H1 (cell line): ENCODE data around the gene ADGRV1. TPM values are rescaled to one million over a fixed set of nuclear protein-coding genes. Genes with fewer than 3 reads are reported as not detected.

ENCODE experiments used
- CTCF ChIA-PET: fragments of 300-600 bp; sonication (Branson Sonifier 250); formaldehyde crosslinking; loops from one replicate; lab custom pipeline; 2021; ENCODE audit not compliant: partially characterized antibody; lab: Charles Lee
- POLR2A ChIA-PET: fragments of 300-600 bp; sonication (Branson Sonifier 250); formaldehyde crosslinking; loops from one replicate; lab custom pipeline; 2021; ENCODE audit warnings: inconsistent platforms; ENCODE audit not compliant: partially characterized antibody; lab: Charles Lee
- DNase-seq, 2 experiments: peaks; one replicate each; pipeline versions ENCODE4 v3.0.0 to v3.0.0-alpha.2; 2010 to 2022; ENCODE audit warnings: low spot score in 2 of 2, low read depth in 1 of 2, mixed read lengths in 1 of 2
- FAIRE-seq: peaks from 2 replicates; lab custom pipeline; 2011; peaks lifted over from hg19 to GRCh38; lab: Jason Lieb, UNC
- H2AFZ ChIP-seq: 2 replicates; pipeline ENCODE4 v1.8.1; 2012; ENCODE audit warnings: low read length, inconsistent platforms
- H2AK5ac ChIP-seq: 2 replicates; pipeline ENCODE4 v1.6.1; 2013; ENCODE audit warnings: low read depth, low read length
- H2BK120ac ChIP-seq: replicated peaks from 2 replicates; pipeline ENCODE3; 2013; ENCODE audit warnings: low read depth, low read length, inconsistent platforms
- H2BK12ac ChIP-seq: 2 replicates; pipeline ENCODE4 v1.6.1; 2013; ENCODE audit warnings: low read depth, low read length
- H2BK15ac ChIP-seq: 2 replicates; pipeline ENCODE4 v1.6.1; 2013; ENCODE audit warnings: low read length
- H2BK20ac ChIP-seq: 2 replicates; pipeline ENCODE4 v1.6.1; 2013; ENCODE audit warnings: low read length
- H2BK5ac ChIP-seq: 2 replicates; pipeline ENCODE4 v1.6.1; 2013; ENCODE audit warnings: low read depth, low read length
- H3K14ac ChIP-seq: 2 replicates; pipeline ENCODE4 v1.6.1; 2013; ENCODE audit warnings: inconsistent platforms; ENCODE audit not compliant: insufficient read length
- H3K18ac ChIP-seq: 2 replicates; pipeline ENCODE4 v1.6.1; 2013; ENCODE audit warnings: low read length; ENCODE audit errors: extremely low read depth
- H3K23ac ChIP-seq: 2 replicates; pipeline ENCODE4 v1.6.1; 2013; ENCODE audit warnings: inconsistent platforms; ENCODE audit not compliant: insufficient read length
- H3K23me2 ChIP-seq: 2 replicates; pipeline ENCODE4 v1.6.1; 2013; ENCODE audit warnings: low read depth, low read length
- H3K27ac ChIP-seq: 2 replicates; pipeline ENCODE4 v1.6.1; 2011; ENCODE audit warnings: low read depth, low read length, inconsistent platforms
- H3K27me3 ChIP-seq, 4 experiments: replicated peaks in 1 of 4; 1 replicate in 1 of 4; 2 replicates in 3 of 4; pipeline versions ENCODE4 v1.6.1 to v1.8.1; 2011 to 2013; ENCODE audit warnings: low read length in 3 of 4, mild to moderate bottlenecking in 3 of 4, inconsistent platforms in 2 of 4, mixed read lengths in 2 of 4, moderate library complexity in 1 of 4; ENCODE audit not compliant: control insufficient read depth in 3 of 4, insufficient read depth in 3 of 4; ENCODE audit errors: extremely low read depth in 1 of 4
- H3K36me3 ChIP-seq, 4 experiments: 2 replicates each; pipeline versions ENCODE4 v1.6.1 to v1.8.1; 2011 to 2013; ENCODE audit warnings: mild to moderate bottlenecking in 4 of 4, low read length in 3 of 4, moderate library complexity in 2 of 4, control low read depth in 1 of 4, inconsistent platforms in 1 of 4; ENCODE audit not compliant: insufficient read depth in 4 of 4, control insufficient read depth in 2 of 4
- H3K4ac ChIP-seq: replicated peaks from 2 replicates; pipeline ENCODE3; 2013; ENCODE audit warnings: low read length, low read depth, mixed read lengths, inconsistent platforms; ENCODE audit not compliant: insufficient read length
- H3K4me1 ChIP-seq, 4 experiments: replicated peaks in 1 of 4; 1 replicate in 1 of 4; 2 replicates in 3 of 4; pipeline versions ENCODE4 v1.6.1 to v1.8.1; 2011 to 2013; ENCODE audit warnings: low read length in 3 of 4, inconsistent platforms in 2 of 4, mixed read lengths in 1 of 4; ENCODE audit not compliant: insufficient read depth in 4 of 4, control insufficient read depth in 3 of 4
- H3K4me2 ChIP-seq, 2 experiments: 2 replicates each; pipeline versions ENCODE4 v1.6.1 to v1.8.1; 2011 to 2013; ENCODE audit warnings: low read depth in 2 of 2, low read length in 2 of 2, control low read depth in 1 of 2, inconsistent platforms in 1 of 2, mild to moderate bottlenecking in 1 of 2; ENCODE audit not compliant: insufficient read depth in 1 of 2
- H3K4me3 ChIP-seq, 4 experiments: fragments of 200-600, 300-600 bp in 1 of 4; sonication (generic), shearing (Covaris generic), sonication (Bioruptor Twin) in 1 of 4; 2 replicates each; pipeline versions ENCODE4 v1.5.1 to v1.8.1; 2011 to 2016; ENCODE audit warnings: low read length in 4 of 4, low read depth in 3 of 4, control low read depth in 2 of 4, inconsistent platforms in 2 of 4, mild to moderate bottlenecking in 2 of 4, mixed read lengths in 1 of 4, moderate library complexity in 1 of 4; ENCODE audit not compliant: insufficient read depth in 2 of 4; ENCODE audit errors: extremely low read depth in 1 of 4
- H3K56ac ChIP-seq: replicated peaks from 2 replicates; pipeline ENCODE3; 2013; ENCODE audit warnings: low read depth, mild to moderate bottlenecking, mixed read lengths, low read length, inconsistent platforms; ENCODE audit not compliant: insufficient read length
- H3K79me1 ChIP-seq: 2 replicates; pipeline ENCODE4 v1.6.1; 2013; ENCODE audit warnings: low read depth, low read length, control low read depth
- H3K79me2 ChIP-seq, 2 experiments: 2 replicates each; pipeline versions ENCODE4 v1.6.1 to v1.8.1; 2012 to 2013; ENCODE audit warnings: low read length in 2 of 2, mild to moderate bottlenecking in 2 of 2, inconsistent platforms in 1 of 2; ENCODE audit not compliant: insufficient read depth in 2 of 2, control insufficient read depth in 1 of 2
- H3K9ac ChIP-seq, 4 experiments: replicated peaks in 1 of 4; 1 replicate in 1 of 4; 2 replicates in 3 of 4; pipeline versions ENCODE4 v1.6.1 to v1.8.1; 2011 to 2013; ENCODE audit warnings: low read depth in 3 of 4, low read length in 3 of 4, control low read depth in 2 of 4, mild to moderate bottlenecking in 2 of 4, moderate library complexity in 2 of 4, inconsistent platforms in 1 of 4; ENCODE audit errors: extremely low read depth in 1 of 4
- H3K9me3 ChIP-seq, 2 experiments: 2 replicates each; pipeline versions ENCODE4 v1.6.1 to v1.8.1; 2012 to 2013; ENCODE audit warnings: mild to moderate bottlenecking in 2 of 2, moderate library complexity in 2 of 2, control low read depth in 1 of 2, inconsistent platforms in 1 of 2, low read depth in 1 of 2, low read length in 1 of 2, mixed read lengths in 1 of 2; ENCODE audit not compliant: insufficient read depth in 2 of 2
- H4K20me1 ChIP-seq, 2 experiments: replicated peaks in 1 of 2; 2 replicates each; pipeline versions ENCODE3 to v1.8.1; 2011 to 2013; ENCODE audit warnings: inconsistent platforms in 2 of 2, low read length in 2 of 2, mild to moderate bottlenecking in 1 of 2; ENCODE audit not compliant: insufficient read depth in 2 of 2, control insufficient read depth in 1 of 2
- H4K5ac ChIP-seq: 2 replicates; pipeline ENCODE4 v1.6.1; 2013; ENCODE audit warnings: low read length, low read depth, mixed read lengths, inconsistent platforms; ENCODE audit not compliant: insufficient read length
- H4K8ac ChIP-seq: 2 replicates; pipeline ENCODE4 v1.8.0; 2013; ENCODE audit warnings: mild to moderate bottlenecking, moderate library complexity, low read length, inconsistent platforms; ENCODE audit not compliant: insufficient read depth; ENCODE audit errors: extremely low read depth
- H4K91ac ChIP-seq: replicated peaks from 2 replicates; pipeline ENCODE3; 2013; ENCODE audit warnings: low read length, mixed read lengths, inconsistent platforms; ENCODE audit not compliant: insufficient read length
- CTBP2 ChIP-seq: IDR thresholded peaks from 2 replicates; pipeline ENCODE4 v1.7.0; 2011; ENCODE audit warnings: borderline replicate concordance, mild to moderate bottlenecking, moderate library complexity, mixed read lengths, low read length; ENCODE audit not compliant: insufficient read depth, insufficient read length
- CTCF ChIP-seq, 3 experiments: IDR thresholded peaks; 1 replicate in 2 of 3; 2 replicates in 1 of 3; pipeline versions ENCODE4 v1.5.1 to v1.6.1; 2011; ENCODE audit warnings: low read length in 3 of 3, mild to moderate bottlenecking in 3 of 3, inconsistent platforms in 2 of 3, low read depth in 1 of 3, moderate library complexity in 1 of 3; ENCODE audit not compliant: insufficient read depth in 1 of 3; ENCODE audit errors: control extremely low read depth in 1 of 3
- EZH2 ChIP-seq: fragments of 200-600 bp; sonication (generic); IDR thresholded peaks from 2 replicates; pipeline ENCODE4 v1.7.1; 2012; ENCODE audit warnings: low read depth, mild to moderate bottlenecking, moderate library complexity, low read length, inconsistent platforms; ENCODE audit not compliant: severe bottlenecking
- POLR2AphosphoS5 ChIP-seq: IDR thresholded peaks from 2 replicates; pipeline ENCODE4 v1.6.1; 2011; ENCODE audit warnings: low read depth, low read length
- RAD21 ChIP-seq, 2 experiments: IDR thresholded peaks in 1 of 2; conservative IDR thresholded peaks in 1 of 2; 2 replicates each; pipeline ENCODE4 v1.6.1; 2011; ENCODE audit warnings: low read depth in 2 of 2, low read length in 2 of 2, improper control_type of control experiment in 1 of 2, inconsistent platforms in 1 of 2, mild to moderate bottlenecking in 1 of 2, moderate library complexity in 1 of 2
- RNF2 ChIP-seq: fragments of 200-900, 300-1000 bp; sonication (generic); IDR thresholded peaks from 2 replicates; pipeline ENCODE4 v1.7.1; 2016; ENCODE audit warnings: borderline replicate concordance, low read depth, mild to moderate bottlenecking, antibody characterized with exemption, low read length; ENCODE audit not compliant: poor library complexity, severe bottlenecking; ENCODE audit errors: missing control alignments
- SAP30 ChIP-seq: fragments of 300-600 bp; sonication (generic); IDR thresholded peaks from 2 replicates; pipeline ENCODE4 v1.7.1; 2012; ENCODE audit warnings: low read length, moderate library complexity, mild to moderate bottlenecking, inconsistent platforms; ENCODE audit not compliant: insufficient read depth, insufficient replicate concordance
- SRF ChIP-seq: IDR thresholded peaks from 2 replicates; pipeline ENCODE4 v1.6.1; 2011; ENCODE audit warnings: mild to moderate bottlenecking, low read depth, low read length, moderate library complexity
- TAF1 ChIP-seq: IDR thresholded peaks from 2 replicates; pipeline ENCODE4 v1.6.1; 2011; ENCODE audit warnings: mild to moderate bottlenecking, low read depth, low read length
- TEAD4 ChIP-seq: IDR thresholded peaks from 2 replicates; pipeline ENCODE4 v1.6.1; 2012; ENCODE audit warnings: low read depth, low read length, inconsistent platforms, mixed read lengths
- WGBS, 2 experiments: shearing (Covaris generic) in 1 of 2; methylation state at CpG; one replicate each; pipeline versions ENCODE4 v1.1.6 to v1.1.7; 2013 to 2015; ENCODE audit warnings: low lambda C conversion rate in 2 of 2, mixed read lengths in 2 of 2, inconsistent platforms in 1 of 2, low coverage in 1 of 2, missing lambda C conversion rate in 1 of 2; ENCODE audit not compliant: insufficient replicate concordance in 2 of 2, insufficient coverage in 1 of 2, insufficient read length in 1 of 2; ENCODE audit errors: extremely low coverage in 1 of 2, missing lambda C conversion rate in 1 of 2; 5-methylcytosine and 5-hydroxymethylcytosine counted together
- polyA plus RNA-seq, 7 experiments: library from polyadenylated mRNA; depleted of rRNA in 3 of 7; stranded (reverse) in 5 of 7; unstranded in 2 of 7; fragments of >200 nt in 5 of 7; fragments of 200-250 nt in 2 of 7; gene quantifications; 1 replicate in 5 of 7; 2 replicates in 1 of 7; 4 replicates in 1 of 7; pipeline versions ENCODE4 v1.2.1 to v1.2.3, GENCODE V29; 2011 to 2013; ENCODE audit warnings: missing spikeins in 2 of 7, mixed read lengths in 2 of 7
- total RNA-seq: library from RNA; stranded (reverse); fragmentation: NEBNext Ultra II Directional; extraction: Animal tissue kit (Norgen Biotek cat#: 25700); gene quantifications from 2 replicates; pipeline ENCODE4 v1.2.1, GENCODE V29; 2021

ADGRV1 gene
- total and polyA plus RNA-seq, 2 of the 8 experiments (the other 6 are each of a cell fraction or from before 2014, with no cell fraction given): 53.1 to 62.2 TPM

- H4K5ac ChIP-seq: no peak overlapping the region
- TF ChIP-seq SRF (no peak), SAP30 (no peak), EZH2 (no peak), POLR2AphosphoS5 (no peak), CTCF (IDR thresholded peaks at IDR 0.05; ENCODE audit: control extremely low read depth in 1 of 3, insufficient read depth in 1 of 3, low read depth in 1 of 3, low read length in 3 of 3) (no peak), TEAD4 (no peak), CTBP2 (no peak), RNF2 (no peak), TAF1 (no peak), RAD21 (IDR thresholded peaks at IDR 0.05 in 1 of 2, conservative IDR thresholded peaks at IDR 0.05 in 1 of 2; ENCODE audit: low read depth in 2 of 2, low read length in 2 of 2) (no peak)
Observed at GRCh38 chr5:90967443-90967842, 408.8 kb downstream of the ADGRV1 start.

More at GRCh38 chr5:90967443-90967842, 408.8 kb downstream of the ADGRV1 start:
- ChIA-PET CTCF (interaction anchor here (1.3 kb wide), 1 partner anchor 12 kb away, joined by 3 read pairs; no protein-coding TSS in a partner anchor), POLR2A (no interaction called here)
- Histone ChIP-seq H3K27ac (no peak overlapping the region), H4K8ac (no peak overlapping the region), H3K27me3 (no peaks in the 10 kb centered on the region), H3K4me2 (no peak overlapping the region), H3K9me3 (peaks cover 12 to 13% of the 10 kb centered on the region in 2 experiments), H2BK120ac (no peak overlapping the region), H3K9ac (no peak overlapping the region), H4K20me1 (no peaks in the 10 kb centered on the region), H3K56ac (no peak overlapping the region), H3K79me1 (no peaks in the 10 kb centered on the region), H2BK20ac (no peak overlapping the region), H2BK5ac (no peak overlapping the region), H3K79me2 (no peaks in the 10 kb centered on the region), H3K4me1 (no peaks in the 10 kb centered on the region), H2BK15ac (no peak overlapping the region), H3K14ac (no peak overlapping the region), H3K23me2 (no peaks in the 10 kb centered on the region), H2AK5ac (no peak overlapping the region), H2AFZ (no peak overlapping the region), H3K36me3 (peaks cover 0 to 30% (median 16%) of the 10 kb centered on the region in 4 experiments; a peak in 6 of 8 replicates), H3K18ac (no peak overlapping the region), H4K91ac (no peak overlapping the region), H2BK12ac (no peak overlapping the region), H3K4me3 (no peak overlapping the region), H3K4ac (no peak overlapping the region), H3K23ac (no peak overlapping the region)
- 95% methylated on average over 2 of the region's 2 CpGs; no CpG with 5 or more reads in 1 of the 2 experiments for WGBS, 2 experiments
- DNase-seq (no peak), FAIRE-seq (no peak)
